ENCODE results near the gene SPTBN1.

SPTBN1 gene

DNA sequence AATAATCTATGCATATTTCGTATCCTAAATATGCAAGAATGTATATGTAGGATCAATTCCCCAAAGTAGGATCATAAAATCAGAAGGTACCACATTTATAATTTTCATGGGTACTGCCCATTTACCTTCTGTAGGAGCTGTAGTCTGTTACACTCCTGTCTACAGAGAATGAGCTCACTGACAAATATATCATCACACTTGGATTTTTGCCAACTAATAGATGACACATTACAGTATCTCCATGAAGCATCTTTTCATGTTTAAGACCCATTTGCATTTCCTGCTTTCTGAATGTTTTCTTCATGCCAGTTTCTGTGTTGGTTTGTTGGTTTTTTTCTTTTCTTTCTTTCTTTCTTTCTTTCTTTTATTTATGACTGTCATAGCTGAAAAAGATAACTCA, 196.4 kb downstream of the SPTBN1 start:
- TF ChIP-seq, protein P1, sequence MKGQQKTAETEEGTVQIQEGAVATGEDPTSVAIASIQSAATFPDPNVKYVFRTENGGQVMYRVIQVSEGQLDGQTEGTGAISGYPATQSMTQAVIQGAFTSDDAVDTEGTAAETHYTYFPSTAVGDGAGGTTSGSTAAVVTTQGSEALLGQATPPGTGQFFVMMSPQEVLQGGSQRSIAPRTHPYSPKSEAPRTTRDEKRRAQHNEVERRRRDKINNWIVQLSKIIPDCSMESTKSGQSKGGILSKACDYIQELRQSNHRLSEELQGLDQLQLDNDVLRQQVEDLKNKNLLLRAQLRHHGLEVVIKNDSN (IDR thresholded peaks at IDR 0.05) = no peak
- TF ChIP-seq NFIC (IDR thresholded peaks at IDR 0.05) = 0 out of 2 replicates have a peak, but pooled peaks have one; percentile 14

DNA sequence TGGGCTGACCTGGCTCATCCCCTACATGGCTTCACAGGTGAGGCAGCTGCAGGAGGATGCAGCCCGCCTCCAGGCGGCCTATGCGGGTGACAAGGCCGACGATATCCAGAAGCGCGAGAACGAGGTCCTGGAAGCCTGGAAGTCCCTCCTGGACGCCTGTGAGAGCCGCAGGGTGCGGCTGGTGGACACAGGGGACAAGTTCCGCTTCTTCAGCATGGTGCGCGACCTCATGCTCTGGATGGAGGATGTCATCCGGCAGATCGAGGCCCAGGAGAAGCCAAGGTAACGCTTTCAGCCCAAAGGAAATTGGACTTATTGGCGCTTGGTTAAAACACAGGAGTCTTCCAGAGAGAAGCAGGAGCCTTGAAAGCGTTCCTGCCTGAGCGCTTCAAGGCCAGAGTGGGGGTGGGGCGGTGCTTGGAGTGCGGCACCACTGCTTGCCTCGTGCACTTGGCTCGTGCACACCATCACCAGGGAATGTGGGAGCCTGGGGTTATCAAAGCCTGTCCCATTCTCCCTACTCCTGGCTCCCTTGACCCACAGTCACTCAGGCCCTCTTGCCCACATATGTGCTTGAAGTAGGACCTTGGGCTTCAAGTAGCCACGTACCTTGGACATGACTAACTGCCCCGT, 197.6 kb downstream of the SPTBN1 start:
- TF ChIP-seq EGR1 (IDR thresholded peaks at IDR 0.05) = no peak
- TF ChIP-seq, protein P1 (IDR thresholded peaks at IDR 0.05) = no peak
- TF ChIP-seq, protein P2, sequence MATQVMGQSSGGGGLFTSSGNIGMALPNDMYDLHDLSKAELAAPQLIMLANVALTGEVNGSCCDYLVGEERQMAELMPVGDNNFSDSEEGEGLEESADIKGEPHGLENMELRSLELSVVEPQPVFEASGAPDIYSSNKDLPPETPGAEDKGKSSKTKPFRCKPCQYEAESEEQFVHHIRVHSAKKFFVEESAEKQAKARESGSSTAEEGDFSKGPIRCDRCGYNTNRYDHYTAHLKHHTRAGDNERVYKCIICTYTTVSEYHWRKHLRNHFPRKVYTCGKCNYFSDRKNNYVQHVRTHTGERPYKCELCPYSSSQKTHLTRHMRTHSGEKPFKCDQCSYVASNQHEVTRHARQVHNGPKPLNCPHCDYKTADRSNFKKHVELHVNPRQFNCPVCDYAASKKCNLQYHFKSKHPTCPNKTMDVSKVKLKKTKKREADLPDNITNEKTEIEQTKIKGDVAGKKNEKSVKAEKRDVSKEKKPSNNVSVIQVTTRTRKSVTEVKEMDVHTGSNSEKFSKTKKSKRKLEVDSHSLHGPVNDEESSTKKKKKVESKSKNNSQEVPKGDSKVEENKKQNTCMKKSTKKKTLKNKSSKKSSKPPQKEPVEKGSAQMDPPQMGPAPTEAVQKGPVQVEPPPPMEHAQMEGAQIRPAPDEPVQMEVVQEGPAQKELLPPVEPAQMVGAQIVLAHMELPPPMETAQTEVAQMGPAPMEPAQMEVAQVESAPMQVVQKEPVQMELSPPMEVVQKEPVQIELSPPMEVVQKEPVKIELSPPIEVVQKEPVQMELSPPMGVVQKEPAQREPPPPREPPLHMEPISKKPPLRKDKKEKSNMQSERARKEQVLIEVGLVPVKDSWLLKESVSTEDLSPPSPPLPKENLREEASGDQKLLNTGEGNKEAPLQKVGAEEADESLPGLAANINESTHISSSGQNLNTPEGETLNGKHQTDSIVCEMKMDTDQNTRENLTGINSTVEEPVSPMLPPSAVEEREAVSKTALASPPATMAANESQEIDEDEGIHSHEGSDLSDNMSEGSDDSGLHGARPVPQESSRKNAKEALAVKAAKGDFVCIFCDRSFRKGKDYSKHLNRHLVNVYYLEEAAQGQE (IDR thresholded peaks at IDR 0.05; ENCODE audit: low read depth) = no peak
- no peak for TF ChIP-seq RAD21 (IDR thresholded peaks at IDR 0.05; ENCODE audit: low read depth)
- no peak for TF ChIP-seq TAF1 (IDR thresholded peaks at IDR 0.05; ENCODE audit: low read depth)
- no peak for TF ChIP-seq YY1 (IDR thresholded peaks at IDR 0.05; ENCODE audit: low read depth)
- TF ChIP-seq TCF12 (IDR thresholded peaks at IDR 0.05; ENCODE audit: low read depth) = no peak
- TF ChIP-seq, protein P3, sequence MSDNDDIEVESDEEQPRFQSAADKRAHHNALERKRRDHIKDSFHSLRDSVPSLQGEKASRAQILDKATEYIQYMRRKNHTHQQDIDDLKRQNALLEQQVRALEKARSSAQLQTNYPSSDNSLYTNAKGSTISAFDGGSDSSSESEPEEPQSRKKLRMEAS (IDR thresholded peaks at IDR 0.05) = no peak
- no peak for TF ChIP-seq CEBPB (IDR thresholded peaks at IDR 0.05)
- no peak for TF ChIP-seq TEAD4 (IDR thresholded peaks at IDR 0.05)
- TF ChIP-seq CREB1 (IDR thresholded peaks at IDR 0.05; ENCODE audit: low read depth) = no peak
- no peak for TF ChIP-seq NFIC (IDR thresholded peaks at IDR 0.05)
- no peak for TF ChIP-seq ZBTB7A (IDR thresholded peaks at IDR 0.05; ENCODE audit: low read depth)
- TF ChIP-seq EP300 (IDR thresholded peaks at IDR 0.05; ENCODE audit: borderline replicate concordance) = no peak
- no peak for TF ChIP-seq FOXM1 (IDR thresholded peaks at IDR 0.05; ENCODE audit: borderline replicate concordance, low read depth)

DNA sequence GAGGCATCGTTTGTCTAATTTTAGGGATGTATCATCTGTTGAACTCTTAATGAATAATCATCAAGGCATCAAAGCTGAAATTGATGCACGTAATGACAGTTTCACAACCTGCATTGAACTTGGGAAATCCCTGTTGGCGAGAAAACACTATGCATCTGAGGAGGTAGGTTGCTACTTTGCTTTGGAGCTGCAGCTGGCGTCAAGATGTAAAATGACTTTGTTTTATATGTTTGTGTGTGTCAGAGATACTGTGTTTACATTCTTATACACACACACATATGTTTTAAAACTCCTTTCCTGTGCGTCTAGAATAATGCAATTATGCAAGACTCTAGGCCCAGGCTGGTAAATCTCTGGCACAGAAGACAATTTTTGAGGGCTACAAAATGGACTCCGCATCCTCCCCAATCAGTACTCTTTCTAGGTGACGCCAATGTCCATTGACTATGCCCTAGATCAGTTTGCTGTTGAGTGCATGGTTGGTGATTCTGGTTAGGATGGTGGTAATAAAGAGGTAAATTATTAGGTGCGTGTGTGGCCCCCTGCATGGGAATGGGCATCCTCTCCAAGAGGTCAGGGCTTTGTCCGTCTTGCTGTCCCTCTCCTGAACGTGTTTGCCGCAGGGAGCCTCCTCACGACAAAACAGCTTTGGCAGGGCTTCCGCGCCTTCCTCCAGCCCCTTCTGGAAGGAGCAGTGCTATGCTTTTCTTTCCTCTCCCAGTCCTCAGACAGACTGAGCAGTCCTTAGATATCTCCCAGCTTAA, 199.1 kb downstream of the SPTBN1 start:
- TF ChIP-seq, protein P1 (IDR thresholded peaks at IDR 0.05) = no peak
- TF ChIP-seq TEAD4 (IDR thresholded peaks at IDR 0.05) = no peak
- TF ChIP-seq FOXM1 (IDR thresholded peaks at IDR 0.05; ENCODE audit: borderline replicate concordance, low read depth) = no peak
- TF ChIP-seq TAF1 (IDR thresholded peaks at IDR 0.05; ENCODE audit: low read depth) = no peak
- no peak for TF ChIP-seq EGR1 (IDR thresholded peaks at IDR 0.05)
- no peak for TF ChIP-seq YY1 (IDR thresholded peaks at IDR 0.05; ENCODE audit: low read depth)
- TF ChIP-seq RAD21 (IDR thresholded peaks at IDR 0.05; ENCODE audit: low read depth) = no peak
- TF ChIP-seq EP300 (IDR thresholded peaks at IDR 0.05; ENCODE audit: borderline replicate concordance) = no peak
- TF ChIP-seq, protein P2 (IDR thresholded peaks at IDR 0.05; ENCODE audit: low read depth) = no peak

DNA sequence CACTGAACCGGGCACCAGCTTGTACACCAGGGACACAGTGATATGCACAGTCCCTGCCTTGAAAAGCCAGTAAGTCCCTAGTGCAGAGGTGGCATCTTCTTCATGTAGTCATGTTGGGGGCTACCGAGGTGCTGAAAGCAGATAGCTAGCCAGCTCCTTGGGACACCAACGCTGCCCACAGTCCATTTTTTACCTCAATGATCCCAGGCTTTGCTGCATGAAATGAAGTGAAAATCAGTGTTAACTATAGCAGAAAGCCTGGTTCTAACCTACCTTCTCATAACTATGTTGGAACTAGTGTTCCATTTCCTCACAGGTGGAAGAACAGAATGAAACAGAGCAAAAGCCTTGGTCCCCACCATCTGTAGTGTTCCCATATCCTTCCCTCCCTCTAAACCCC, 200.7 kb downstream of the SPTBN1 start:
- TF ChIP-seq, protein P2 (IDR thresholded peaks at IDR 0.05; ENCODE audit: low read depth) = no peak
- TF ChIP-seq, protein P3 (IDR thresholded peaks at IDR 0.05) = no peak
- no peak for TF ChIP-seq CEBPB (IDR thresholded peaks at IDR 0.05)
- no peak for TF ChIP-seq FOXM1 (IDR thresholded peaks at IDR 0.05; ENCODE audit: borderline replicate concordance, low read depth)
- no peak for TF ChIP-seq EP300 (IDR thresholded peaks at IDR 0.05; ENCODE audit: borderline replicate concordance)
- TF ChIP-seq, protein P1 (IDR thresholded peaks at IDR 0.05) = no peak
